HG02870 (cell line): ENCODE data around the gene LMAN2L.

ENCODE experiments used
- ATAC-seq: cut with Tn5 transposase; IDR thresholded peaks from one replicate; pipeline ENCODE4 v1.9.1; 2021; ENCODE audit warnings: mild to moderate bottlenecking, moderate library complexity; ENCODE audit not compliant: unreplicated experiment

The LMAN2L gene

DNA sequence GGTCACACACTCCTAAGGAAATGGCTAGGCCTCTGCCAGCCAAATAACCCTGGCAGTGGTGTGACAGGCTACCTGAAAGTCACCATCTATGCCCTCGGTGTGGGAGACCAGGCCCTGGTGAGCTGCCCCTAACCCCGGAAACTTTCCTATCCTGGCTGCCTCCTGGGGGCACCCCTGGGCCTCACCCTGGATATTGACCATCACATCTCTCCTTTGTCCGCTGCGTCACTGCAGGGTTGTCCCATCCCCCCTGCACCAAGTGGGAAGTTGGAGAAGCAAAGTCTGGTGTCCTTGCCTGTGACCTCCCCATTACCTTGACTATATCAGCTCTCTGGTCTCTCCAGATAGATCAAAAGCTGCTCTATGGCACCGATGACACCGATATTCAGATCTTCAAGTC, 78.5 kb downstream of the LMAN2L start:
- ATAC-seq, result no peak

DNA sequence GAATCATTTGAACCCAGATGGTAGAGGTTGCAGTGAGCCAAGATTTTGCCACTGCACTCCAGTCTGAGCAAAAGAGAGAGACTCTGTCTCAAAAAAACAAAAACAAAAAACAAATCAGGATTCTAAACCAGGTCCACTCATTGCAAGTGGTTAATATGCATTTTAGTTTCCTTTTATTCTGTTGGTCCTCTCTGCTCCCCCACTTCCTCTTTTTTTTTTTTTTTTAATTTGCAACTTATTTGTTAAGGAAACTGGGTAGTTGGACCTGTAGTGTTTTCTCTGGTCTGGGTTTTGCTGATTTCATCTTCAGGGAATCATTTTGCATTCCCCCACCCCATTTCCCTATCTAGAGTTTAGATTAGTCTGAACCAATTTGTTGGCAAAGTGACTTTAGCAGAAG, 83.3 kb downstream of the LMAN2L start:
- no peak for ATAC-seq
